CD4-positive, alpha-beta memory T cell (primary cell): ENCODE measurements around the gene EVC. TPM values are rescaled to one million over a fixed set of nuclear protein-coding genes. Genes with fewer than 3 reads are reported as not detected.
A peak's percentile ranks its signal among the peaks of the same experiment; 100 is the strongest.

Source experiments
- CTCF ChIA-PET: fragments of 350-600 bp; sonication (Branson Sonifier 250); formaldehyde crosslinking; loops from one replicate; lab custom pipeline; 2021; ENCODE audit warnings: inconsistent platforms; ENCODE audit not compliant: partially characterized antibody; lab: Charles Lee
- POLR2A ChIA-PET: fragments of 350-600 bp; sonication (Branson Sonifier 250); formaldehyde crosslinking; loops from one replicate; lab custom pipeline; 2021; ENCODE audit not compliant: partially characterized antibody; lab: Charles Lee
- DNase-seq, 5 donors: peaks; one replicate each; pipeline versions ENCODE4 v3.0.0 to v3.0.0-alpha.2; 2020 to 2022; ENCODE audit warnings: mixed read lengths in 1 of 5
- H3K27ac ChIP-seq: one replicate; pipeline ENCODE4 v1.7.0; 2013; ENCODE audit warnings: low read depth, low read length
- H3K27me3 ChIP-seq: 2 replicates; pipeline ENCODE4 v1.7.0; 2013; ENCODE audit warnings: mild to moderate bottlenecking, low read length, moderate library complexity; ENCODE audit not compliant: insufficient read depth
- H3K36me3 ChIP-seq: 2 replicates; pipeline ENCODE4 v1.7.0; 2013; ENCODE audit warnings: mild to moderate bottlenecking, low read length, moderate library complexity; ENCODE audit not compliant: insufficient read depth
- H3K4me1 ChIP-seq: 2 replicates; pipeline ENCODE4 v1.7.0; 2013; ENCODE audit warnings: mild to moderate bottlenecking, low read length, moderate library complexity; ENCODE audit not compliant: insufficient read depth
- H3K4me3 ChIP-seq, 2 donors: one replicate each; pipeline ENCODE4 v1.7.0; 2013; ENCODE audit warnings: low read length in 2 of 2, mild to moderate bottlenecking in 1 of 2
- H3K9me3 ChIP-seq, 2 donors: one replicate each; pipeline ENCODE4 v1.7.0; 2013; ENCODE audit warnings: low read length in 2 of 2, control low read depth in 1 of 2; ENCODE audit not compliant: control insufficient read depth in 1 of 2
- H3K27ac Mint-ChIP-seq, 7 donors: one replicate each; pipeline ENCODE4 v1.8.0; 2020 to 2021; ENCODE audit warnings: mixed read lengths in 7 of 7, mild to moderate bottlenecking in 6 of 7, inconsistent platforms in 3 of 7, moderate library complexity in 3 of 7
- H3K27me3 Mint-ChIP-seq, 2 donors: one replicate each; pipeline ENCODE4 v1.8.0; 2020 to 2021; ENCODE audit warnings: mixed read lengths in 2 of 2
- H3K36me3 Mint-ChIP-seq, 2 donors: one replicate each; pipeline ENCODE4 v1.8.0; 2020 to 2021; ENCODE audit warnings: mixed read lengths in 2 of 2, inconsistent platforms in 1 of 2, mild to moderate bottlenecking in 1 of 2
- H3K4me1 Mint-ChIP-seq, 4 donors: one replicate each; pipeline ENCODE4 v1.8.0; 2020 to 2021; ENCODE audit warnings: mixed read lengths in 4 of 4, mild to moderate bottlenecking in 1 of 4
- H3K4me3 Mint-ChIP-seq, 8 donors: one replicate each; pipeline ENCODE4 v1.8.0; 2020 to 2021; ENCODE audit warnings: mixed read lengths in 8 of 8, mild to moderate bottlenecking in 7 of 8, moderate library complexity in 6 of 8, inconsistent platforms in 3 of 8
- H3K9me3 Mint-ChIP-seq, 8 donors: one replicate each; pipeline ENCODE4 v1.8.0; 2020 to 2021; ENCODE audit warnings: mixed read lengths in 8 of 8, mild to moderate bottlenecking in 5 of 8, inconsistent platforms in 3 of 8, moderate library complexity in 1 of 8
- intact Hi-C: fragments of 100-400 bp; cut with micrococcal nuclease; formaldehyde crosslinking; loops from one replicate; pipeline ENCODE4 v1.15.1; 2023
- polyA plus RNA-seq, 2 donors: library from polyadenylated mRNA; unstranded; fragments of 300-500 nt; fragmentation: Illumina TruSeq; gene quantifications; one replicate each; pipeline ENCODE4 v1.2.3, GENCODE V29; 2021
- total RNA-seq, 2 experiments: library from RNA; stranded (reverse); gene quantifications; one replicate each; pipeline ENCODE4 v1.2.3, GENCODE V29; 2021

Gene EVC
- total and polyA plus RNA-seq, 4 experiments from 2014 or later: 0.17 to 2.9 (median 2.1) TPM; not detected in 1

DNA sequence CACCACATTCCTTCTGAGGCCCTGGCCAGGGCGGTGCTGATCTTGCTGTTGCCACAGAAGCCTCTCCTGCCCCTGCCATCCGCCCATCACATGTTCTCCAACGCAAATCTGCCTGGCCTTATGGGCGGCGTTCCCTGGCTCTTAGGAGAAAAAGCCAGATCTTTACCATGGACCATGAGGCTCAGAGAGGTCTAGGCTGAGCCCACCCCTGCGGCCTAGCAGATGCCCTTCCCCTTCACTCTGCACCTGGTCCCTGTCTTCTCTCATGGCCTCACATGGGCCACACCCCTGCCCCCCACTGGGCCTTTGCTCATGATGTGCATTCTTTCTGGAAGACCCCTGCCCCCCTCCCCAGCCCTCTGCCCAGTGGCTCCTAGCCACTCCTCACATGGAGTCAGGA lies 103.4 kb downstream of the EVC start:
- H3K4me1 Mint-ChIP-seq: no peaks in the 10 kb centered on the region
- no peak overlapping the region for H3K4me3 Mint-ChIP-seq
- H3K27ac ChIP-seq: no peak overlapping the region
- intact Hi-C loops: no loop called here
- no peaks in the 10 kb centered on the region for H3K4me1 ChIP-seq
- H3K36me3 ChIP-seq: no peaks in the 10 kb centered on the region
- no peak for DNase-seq
- peaks cover 0 to 1% (median 0%) of the 10 kb centered on the region in 8 donors for H3K9me3 Mint-ChIP-seq
- H3K27me3 ChIP-seq: no peaks in the 10 kb centered on the region
- no peaks in the 10 kb centered on the region for H3K9me3 ChIP-seq
- no peaks in the 10 kb centered on the region for H3K27me3 Mint-ChIP-seq
- no peak overlapping the region for H3K27ac Mint-ChIP-seq
- H3K4me3 ChIP-seq: no peak overlapping the region
- ChIA-PET CTCF (no interaction called here), POLR2A (no interaction called here)
- H3K36me3 Mint-ChIP-seq: no peaks in the 10 kb centered on the region

DNA sequence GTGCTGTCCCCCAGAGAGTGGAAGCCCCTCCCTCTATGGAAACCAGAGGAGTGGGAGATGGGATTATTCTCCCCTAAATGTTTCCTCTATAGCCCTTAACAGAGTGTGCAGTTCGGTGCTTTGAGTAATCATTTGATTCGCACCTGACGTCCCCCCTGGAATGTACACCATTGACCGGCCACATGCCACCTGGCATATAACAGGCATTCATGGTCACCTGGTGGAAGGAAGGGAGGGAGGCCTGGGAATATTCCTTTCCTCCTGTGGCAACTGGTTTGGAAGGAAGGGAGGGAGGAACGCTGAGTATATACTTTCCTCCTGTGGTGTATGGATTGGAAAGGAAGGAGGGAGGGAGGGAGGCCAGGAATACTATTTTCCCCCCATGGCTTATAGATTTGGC lies 104.6 kb downstream of the EVC start:
- no peaks in the 10 kb centered on the region for H3K27me3 Mint-ChIP-seq
- peaks cover 0 to 1% (median 0%) of the 10 kb centered on the region in 8 donors for H3K9me3 Mint-ChIP-seq
- H3K27ac ChIP-seq: no peak overlapping the region
- H3K9me3 ChIP-seq: no peaks in the 10 kb centered on the region
- ChIA-PET POLR2A (no interaction called here), CTCF (no interaction called here)
- H3K4me1 ChIP-seq: no peaks in the 10 kb centered on the region
- intact Hi-C loops: no loop called here
- H3K36me3 Mint-ChIP-seq: no peaks in the 10 kb centered on the region
- H3K4me3 Mint-ChIP-seq: no peak overlapping the region
- no peak overlapping the region for H3K27ac Mint-ChIP-seq
- no peaks in the 10 kb centered on the region for H3K27me3 ChIP-seq
- no peaks in the 10 kb centered on the region for H3K36me3 ChIP-seq
- no peak for DNase-seq
- no peak overlapping the region for H3K4me3 ChIP-seq
- no peaks in the 10 kb centered on the region for H3K4me1 Mint-ChIP-seq

- intact Hi-C loops: no loop called here
- H3K4me3 ChIP-seq: no peak overlapping the region
- H3K9me3 Mint-ChIP-seq: peaks cover 0 to 1% (median 0%) of the 10 kb centered on the region in 8 donors
- ChIA-PET CTCF (no interaction called here), POLR2A (no interaction called here)
- H3K4me1 Mint-ChIP-seq: no peaks in the 10 kb centered on the region
- H3K27ac ChIP-seq: no peak overlapping the region
- H3K27ac Mint-ChIP-seq: no peak overlapping the region
- no peak overlapping the region for H3K4me3 Mint-ChIP-seq
- no peaks in the 10 kb centered on the region for H3K36me3 ChIP-seq
- no peaks in the 10 kb centered on the region for H3K27me3 ChIP-seq
- DNase-seq: no peak
- no peaks in the 10 kb centered on the region for H3K27me3 Mint-ChIP-seq
- H3K36me3 Mint-ChIP-seq: no peaks in the 10 kb centered on the region
- no peaks in the 10 kb centered on the region for H3K9me3 ChIP-seq
- H3K4me1 ChIP-seq: no peaks in the 10 kb centered on the region
Observed at GRCh38 chr4:5816101-5816500, 105.1 kb downstream of the EVC start.

DNA sequence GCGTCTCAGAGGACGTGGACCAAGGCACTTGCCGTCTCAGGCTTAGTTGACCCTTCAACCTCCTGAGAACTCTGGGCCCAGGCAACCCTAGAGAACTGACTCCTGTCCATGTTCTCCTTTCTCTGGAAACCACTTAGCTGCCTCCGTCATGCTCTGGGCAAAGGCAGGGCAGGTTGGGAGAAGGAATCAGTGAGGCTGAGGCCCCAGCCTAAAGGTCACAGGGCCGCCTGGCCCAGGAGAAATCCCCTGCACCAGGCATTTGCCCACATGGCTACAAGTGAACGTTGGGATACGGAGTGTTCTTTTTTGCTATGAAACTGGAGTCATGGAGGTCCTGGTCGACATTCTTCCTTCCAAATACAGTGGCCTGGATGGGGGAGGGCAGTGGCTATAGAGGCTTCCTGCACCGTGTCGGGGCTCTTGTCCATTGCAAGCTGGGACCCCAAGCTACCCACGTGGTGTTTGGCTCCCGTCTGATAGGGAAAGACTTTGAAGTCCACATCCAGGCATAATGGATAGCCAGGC lies 105.9 kb downstream of the EVC start:
- no peaks in the 10 kb centered on the region for H3K36me3 Mint-ChIP-seq
- peaks cover 0 to 1% (median 0%) of the 10 kb centered on the region in 8 donors for H3K9me3 Mint-ChIP-seq
- Histone ChIP-seq H3K4me1 (no peaks in the 10 kb centered on the region), H3K9me3 (no peaks in the 10 kb centered on the region), H3K27me3 (no peaks in the 10 kb centered on the region), H3K36me3 (no peaks in the 10 kb centered on the region), H3K4me3 (no peak overlapping the region), H3K27ac (no peak overlapping the region)
- intact Hi-C loops: no loop called here
- no peak overlapping the region for H3K4me3 Mint-ChIP-seq
- H3K4me1 Mint-ChIP-seq: no peaks in the 10 kb centered on the region
- CTCF ChIA-PET: no interaction called here
- no peaks in the 10 kb centered on the region for H3K27me3 Mint-ChIP-seq
- POLR2A ChIA-PET: no interaction called here
- no peak for DNase-seq
- no peak overlapping the region for H3K27ac Mint-ChIP-seq

GRCh38 chr4:5821665-5822358 lies 110.8 kb downstream of the EVC start:
- Mint-ChIP-seq H3K36me3 (no peaks in the 10 kb centered on the region), H3K27me3 (no peaks in the 10 kb centered on the region), H3K4me1 (peaks cover 0 to 4% (median under 1%) of the 10 kb centered on the region in 4 donors), H3K9me3 (peaks cover 0 to 2% (median 0%) of the 10 kb centered on the region in 8 donors), H3K27ac (no peak overlapping the region), H3K4me3 (no peak overlapping the region)
- Histone ChIP-seq H3K36me3 (no peaks in the 10 kb centered on the region), H3K4me3 (no peak overlapping the region), H3K9me3 (no peaks in the 10 kb centered on the region), H3K27me3 (no peaks in the 10 kb centered on the region), H3K4me1 (no peaks in the 10 kb centered on the region), H3K27ac (no peak overlapping the region)
- CTCF ChIA-PET: interaction anchor here (0.5 to 0.7 kb wide), 2 partner anchors 9 to 18 kb away, joined by 3 read pairs; no protein-coding TSS in a partner anchor
- no peak for DNase-seq
- intact Hi-C loops: no loop called here
- POLR2A ChIA-PET: no interaction called here

DNA sequence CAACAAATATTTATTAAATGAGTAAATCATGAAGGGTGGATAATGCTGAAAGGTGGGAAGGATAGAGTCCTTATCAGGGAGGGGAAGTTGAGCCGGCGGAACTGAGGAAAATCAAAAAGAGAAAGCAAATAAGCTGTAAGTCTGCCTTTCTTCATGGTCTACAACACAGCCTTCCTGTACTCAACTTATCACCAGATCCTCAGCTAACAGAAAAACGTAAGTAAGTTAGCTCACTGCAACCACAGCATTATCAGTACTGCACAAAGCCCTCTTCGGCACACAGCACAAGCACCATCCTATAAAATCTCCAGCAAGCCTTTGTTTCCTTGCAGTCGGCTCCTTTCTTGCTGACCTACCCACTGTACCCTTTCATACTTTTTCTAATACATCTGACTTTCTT lies 111.6 kb downstream of the EVC start:
- no peak for DNase-seq
- Mint-ChIP-seq H3K27ac (peak overlapping the region in 1 of 7 donors; percentile 0), H3K27me3 (no peaks in the 10 kb centered on the region), H3K4me3 (no peak overlapping the region), H3K9me3 (peaks cover 0 to 2% (median 0%) of the 10 kb centered on the region in 8 donors), H3K4me1 (peaks cover 0 to 8% (median 1%) of the 10 kb centered on the region in 4 donors), H3K36me3 (no peaks in the 10 kb centered on the region)
- Histone ChIP-seq H3K27ac (no peak overlapping the region), H3K9me3 (no peaks in the 10 kb centered on the region), H3K27me3 (no peaks in the 10 kb centered on the region), H3K4me3 (no peak overlapping the region), H3K4me1 (no peaks in the 10 kb centered on the region), H3K36me3 (no peaks in the 10 kb centered on the region)
- CTCF ChIA-PET: interaction anchor here (0.7 kb wide), 1 partner anchor 10 kb away, joined by 3 read pairs; no protein-coding TSS in a partner anchor
- POLR2A ChIA-PET: no interaction called here
- intact Hi-C loops: no loop called here

GRCh38 chr4:5823542-5824211 lies 112.7 kb downstream of the EVC start:
- POLR2A ChIA-PET: no interaction called here
- H3K27ac ChIP-seq: no peak overlapping the region
- no peak for DNase-seq
- no peaks in the 10 kb centered on the region for H3K36me3 ChIP-seq
- H3K9me3 ChIP-seq: no peaks in the 10 kb centered on the region
- no peaks in the 10 kb centered on the region for H3K27me3 Mint-ChIP-seq
- H3K27me3 ChIP-seq: no peaks in the 10 kb centered on the region
- no peak overlapping the region for H3K4me3 ChIP-seq
- peaks cover 0 to 10% (median 1%) of the 10 kb centered on the region in 4 donors for H3K4me1 Mint-ChIP-seq
- H3K4me1 ChIP-seq: no peaks in the 10 kb centered on the region
- no peak overlapping the region for H3K27ac Mint-ChIP-seq
- no peaks in the 10 kb centered on the region for H3K36me3 Mint-ChIP-seq
- H3K9me3 Mint-ChIP-seq: peaks cover 0 to 2% (median 0%) of the 10 kb centered on the region in 8 donors
- CTCF ChIA-PET: interaction anchor here (1.0 kb wide), 2 partner anchors 10 to 20 kb away, joined by 3 to 4 read pairs; no protein-coding TSS in a partner anchor
- intact Hi-C loops: no loop called here
- H3K4me3 Mint-ChIP-seq: no peak overlapping the region
